ENCODE measurements around the gene GJB1.
A peak's percentile ranks its signal among the peaks of the same experiment; 100 is the strongest.

Gene GJB1

GRCh38 chrX:71236836-71237235 lies 13.8 kb downstream of the GJB1 start:
- no peak overlapping the region for H3K27ac ChIP-seq (ENCODE audit: low read length)
- H3K4me3 ChIP-seq (ENCODE audit: low read length in 2 of 2): no peak overlapping the region
- H3K9me3 ChIP-seq (ENCODE audit: control insufficient read depth in 2 of 2, low read length in 2 of 2): peaks cover 0 to 2% of the 10 kb centered on the region in 2 donors
- no peaks in the 10 kb centered on the region for H3K4me1 ChIP-seq (ENCODE audit: control insufficient read depth, insufficient read depth, low read length)
- H3K36me3 ChIP-seq (ENCODE audit: control insufficient read depth in 2 of 2, insufficient read depth in 2 of 2, low read length in 2 of 2): peaks cover 0 to 10% of the 10 kb centered on the region in 2 donors
- H3K27me3 ChIP-seq (ENCODE audit: control insufficient read depth in 1 of 2, insufficient read depth in 2 of 2, low read length in 2 of 2): peaks cover 0 to 4% of the 10 kb centered on the region in 2 donors
- H3K9ac ChIP-seq (ENCODE audit: low read length in 2 of 2): no peak overlapping the region

GRCh38 chrX:71239781-71240180 lies 16.8 kb downstream of the GJB1 start:
- Histone ChIP-seq H3K4me1 (ENCODE audit: control insufficient read depth, insufficient read depth, low read length) (no peaks in the 10 kb centered on the region), H3K9me3 (ENCODE audit: control insufficient read depth in 2 of 2, low read length in 2 of 2) (peaks cover 0 to 2% of the 10 kb centered on the region in 2 donors), H3K27me3 (ENCODE audit: control insufficient read depth in 1 of 2, insufficient read depth in 2 of 2, low read length in 2 of 2) (peaks cover 0 to 9% of the 10 kb centered on the region in 2 donors), H3K9ac (ENCODE audit: low read length in 2 of 2) (no peak overlapping the region), H3K36me3 (ENCODE audit: control insufficient read depth in 2 of 2, insufficient read depth in 2 of 2, low read length in 2 of 2) (peaks cover 19 to 23% of the 10 kb centered on the region in 2 donors), H3K4me3 (ENCODE audit: low read length in 2 of 2) (no peak overlapping the region), H3K27ac (ENCODE audit: low read length) (no peak overlapping the region)

DNA sequence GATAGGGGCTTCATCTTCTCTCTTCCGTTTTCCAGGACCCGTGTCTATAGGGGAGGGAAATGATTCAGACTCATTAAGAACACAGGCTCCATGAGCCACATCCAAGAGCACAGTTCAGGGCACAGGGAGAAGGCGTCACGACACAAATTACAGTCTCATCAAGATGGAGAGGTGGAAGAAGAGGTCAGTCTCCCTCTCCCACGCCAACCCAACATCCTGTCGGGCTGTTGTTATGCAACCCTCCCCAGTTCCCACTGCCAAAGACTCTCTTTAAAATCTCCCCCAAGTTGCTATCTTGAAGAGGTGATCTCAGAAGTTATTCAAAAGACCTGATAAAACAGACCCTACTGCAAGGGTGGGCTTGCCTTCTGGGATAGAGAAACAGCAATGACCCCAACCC lies 18.3 kb downstream of the GJB1 start:
- Histone ChIP-seq H3K36me3 (ENCODE audit: control insufficient read depth in 2 of 2, insufficient read depth in 2 of 2, low read length in 2 of 2) (peaks cover 19 to 34% of the 10 kb centered on the region in 2 donors), H3K27me3 (ENCODE audit: control insufficient read depth in 1 of 2, insufficient read depth in 2 of 2, low read length in 2 of 2) (peaks cover 0 to 17% of the 10 kb centered on the region in 2 donors), H3K4me3 (ENCODE audit: low read length in 2 of 2) (no peak overlapping the region), H3K9me3 (ENCODE audit: control insufficient read depth in 2 of 2, low read length in 2 of 2) (peaks cover 0 to 2% of the 10 kb centered on the region in 2 donors), H3K4me1 (ENCODE audit: control insufficient read depth, insufficient read depth, low read length) (no peaks in the 10 kb centered on the region), H3K27ac (ENCODE audit: low read length) (no peak overlapping the region), H3K9ac (ENCODE audit: low read length in 2 of 2) (no peak overlapping the region)

DNA sequence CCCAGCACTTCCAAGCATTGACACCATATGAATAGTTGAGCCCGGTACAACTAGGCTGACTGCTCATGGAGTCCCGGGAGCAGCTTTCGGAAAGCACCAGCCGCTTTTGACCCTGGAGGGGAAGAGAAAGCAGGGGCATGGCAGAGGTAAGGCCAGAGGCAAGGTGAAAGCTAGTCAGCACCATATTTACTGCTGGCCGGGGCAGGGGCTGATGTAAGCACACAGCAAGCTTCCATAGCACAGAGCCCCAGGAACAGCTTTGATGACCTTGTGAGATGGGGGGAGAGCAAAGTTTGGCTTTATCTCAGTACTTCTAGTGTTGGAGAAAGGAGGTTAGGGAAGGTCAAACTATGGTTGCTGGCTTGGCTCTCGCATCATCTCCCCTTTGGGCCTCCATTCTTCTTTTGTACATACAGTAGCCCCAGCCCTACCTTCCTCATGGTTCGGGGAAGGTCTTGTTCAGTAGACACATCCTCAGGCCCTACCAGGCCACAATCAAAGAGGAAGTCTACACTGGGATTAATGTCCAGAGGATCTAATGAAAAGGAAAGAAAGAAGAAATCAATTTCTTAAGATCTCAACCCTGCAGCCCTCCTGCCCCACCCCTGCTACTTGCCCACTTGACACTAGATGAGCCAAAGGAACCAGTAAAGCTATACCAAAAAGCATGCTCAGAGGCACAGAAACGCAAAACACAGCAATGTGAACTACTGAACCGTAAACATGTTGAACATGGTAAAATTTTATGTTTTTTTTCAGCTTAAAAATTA lies 21.5 kb downstream of the GJB1 start:
- Histone ChIP-seq H3K27ac (ENCODE audit: low read length) (no peak overlapping the region), H3K36me3 (ENCODE audit: control insufficient read depth in 2 of 2, insufficient read depth in 2 of 2, low read length in 2 of 2) (peaks cover 25 to 52% of the 10 kb centered on the region in 2 donors)

GRCh38 chrX:71245159-71245558 lies 22.1 kb downstream of the GJB1 start:
- Histone ChIP-seq H3K4me1 (ENCODE audit: control insufficient read depth, insufficient read depth, low read length) (no peaks in the 10 kb centered on the region), H3K4me3 (ENCODE audit: low read length in 2 of 2) (no peak overlapping the region), H3K27ac (ENCODE audit: low read length) (no peak overlapping the region), H3K27me3 (ENCODE audit: control insufficient read depth in 1 of 2, insufficient read depth in 2 of 2, low read length in 2 of 2) (peaks cover 0 to 15% of the 10 kb centered on the region in 2 donors), H3K36me3 (ENCODE audit: control insufficient read depth in 2 of 2, insufficient read depth in 2 of 2, low read length in 2 of 2) (peaks cover 25 to 56% of the 10 kb centered on the region in 2 donors), H3K9me3 (ENCODE audit: control insufficient read depth in 2 of 2, low read length in 2 of 2) (no peaks in the 10 kb centered on the region), H3K9ac (ENCODE audit: low read length in 2 of 2) (no peak overlapping the region)

More for the DNA sequence above, 21.5 kb downstream of the GJB1 start:
- peaks cover 0 to 18% of the 10 kb centered on the region in 2 donors for H3K27me3 ChIP-seq (ENCODE audit: control insufficient read depth in 1 of 2, insufficient read depth in 2 of 2, low read length in 2 of 2)
- no peaks in the 10 kb centered on the region for H3K4me1 ChIP-seq (ENCODE audit: control insufficient read depth, insufficient read depth, low read length)
- H3K9me3 ChIP-seq (ENCODE audit: control insufficient read depth in 2 of 2, low read length in 2 of 2): no peaks in the 10 kb centered on the region
- H3K4me3 ChIP-seq (ENCODE audit: low read length in 2 of 2): no peak overlapping the region
- no peak overlapping the region for H3K9ac ChIP-seq (ENCODE audit: low read length in 2 of 2)

GRCh38 chrX:71250841-71251240 lies 27.8 kb downstream of the GJB1 start:
- no peak overlapping the region for H3K4me3 ChIP-seq (ENCODE audit: low read length in 2 of 2)
- peaks cover 0 to 11% of the 10 kb centered on the region in 2 donors for H3K27me3 ChIP-seq (ENCODE audit: control insufficient read depth in 1 of 2, insufficient read depth in 2 of 2, low read length in 2 of 2)
- H3K9ac ChIP-seq (ENCODE audit: low read length in 2 of 2): no peak overlapping the region
- peaks cover 20% of the 10 kb centered on the region for H3K4me1 ChIP-seq (ENCODE audit: control insufficient read depth, insufficient read depth, low read length)
- H3K36me3 ChIP-seq (ENCODE audit: control insufficient read depth in 2 of 2, insufficient read depth in 2 of 2, low read length in 2 of 2): peaks cover 6 to 25% of the 10 kb centered on the region in 2 donors
- no peak overlapping the region for H3K27ac ChIP-seq (ENCODE audit: low read length)
- H3K9me3 ChIP-seq (ENCODE audit: control insufficient read depth in 2 of 2, low read length in 2 of 2): no peaks in the 10 kb centered on the region

- peaks cover 0 to 10% of the 10 kb centered on the region in 2 donors for H3K27me3 ChIP-seq (ENCODE audit: control insufficient read depth in 1 of 2, insufficient read depth in 2 of 2, low read length in 2 of 2)
- H3K36me3 ChIP-seq (ENCODE audit: control insufficient read depth in 2 of 2, insufficient read depth in 2 of 2, low read length in 2 of 2): peaks cover 6 to 22% of the 10 kb centered on the region in 2 donors
- H3K9me3 ChIP-seq (ENCODE audit: control insufficient read depth in 2 of 2, low read length in 2 of 2): no peaks in the 10 kb centered on the region
- peak overlapping the region in 1 of 2 donors; percentile 29 for H3K9ac ChIP-seq (ENCODE audit: low read length in 2 of 2)
- peaks cover 20% of the 10 kb centered on the region for H3K4me1 ChIP-seq (ENCODE audit: control insufficient read depth, insufficient read depth, low read length)
- no peak overlapping the region for H3K4me3 ChIP-seq (ENCODE audit: low read length in 2 of 2)
- no peak overlapping the region for H3K27ac ChIP-seq (ENCODE audit: low read length)
These were observed 28.5 kb downstream of the GJB1 start for GRCh38 chrX:71251466-71251973.

DNA sequence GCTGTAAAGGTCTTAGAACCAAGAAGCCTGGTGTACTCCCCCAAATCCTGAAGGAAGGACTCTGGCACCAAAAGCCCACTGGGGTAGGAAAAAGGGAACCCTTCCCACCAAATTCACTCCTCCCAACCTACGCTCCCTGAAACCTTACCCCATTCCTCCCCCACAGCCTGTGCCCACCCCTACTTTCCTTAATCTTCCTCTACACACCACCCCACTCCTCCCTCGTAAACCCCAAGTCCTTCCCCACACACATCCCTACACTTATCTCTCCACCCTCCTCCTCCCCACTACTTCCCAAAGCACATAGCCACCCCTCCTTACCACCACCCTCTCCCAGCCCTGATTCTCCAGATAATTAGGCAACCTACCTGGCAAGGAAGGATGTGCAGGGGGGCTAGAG lies 29.2 kb downstream of the GJB1 start:
- no peak overlapping the region for H3K4me3 ChIP-seq (ENCODE audit: low read length in 2 of 2)
- peaks cover 5 to 17% of the 10 kb centered on the region in 2 donors for H3K36me3 ChIP-seq (ENCODE audit: control insufficient read depth in 2 of 2, insufficient read depth in 2 of 2, low read length in 2 of 2)
- no peaks in the 10 kb centered on the region for H3K9me3 ChIP-seq (ENCODE audit: control insufficient read depth in 2 of 2, low read length in 2 of 2)
- H3K27me3 ChIP-seq (ENCODE audit: control insufficient read depth in 1 of 2, insufficient read depth in 2 of 2, low read length in 2 of 2): peaks cover 0 to 10% of the 10 kb centered on the region in 2 donors
- peak overlapping the region in 1 of 2 donors; percentile 33 for H3K9ac ChIP-seq (ENCODE audit: low read length in 2 of 2)
- H3K27ac ChIP-seq (ENCODE audit: low read length): no peak overlapping the region
- peaks cover 20% of the 10 kb centered on the region for H3K4me1 ChIP-seq (ENCODE audit: control insufficient read depth, insufficient read depth, low read length)

- Histone ChIP-seq H3K4me1 (ENCODE audit: control insufficient read depth, insufficient read depth, low read length) (peaks cover 20% of the 10 kb centered on the region), H3K4me3 (ENCODE audit: low read length in 2 of 2) (peak overlapping the region; percentile 60 to 79)
These were observed 30.4 kb downstream of the GJB1 start for GRCh38 chrX:71253253-71254091.

DNA sequence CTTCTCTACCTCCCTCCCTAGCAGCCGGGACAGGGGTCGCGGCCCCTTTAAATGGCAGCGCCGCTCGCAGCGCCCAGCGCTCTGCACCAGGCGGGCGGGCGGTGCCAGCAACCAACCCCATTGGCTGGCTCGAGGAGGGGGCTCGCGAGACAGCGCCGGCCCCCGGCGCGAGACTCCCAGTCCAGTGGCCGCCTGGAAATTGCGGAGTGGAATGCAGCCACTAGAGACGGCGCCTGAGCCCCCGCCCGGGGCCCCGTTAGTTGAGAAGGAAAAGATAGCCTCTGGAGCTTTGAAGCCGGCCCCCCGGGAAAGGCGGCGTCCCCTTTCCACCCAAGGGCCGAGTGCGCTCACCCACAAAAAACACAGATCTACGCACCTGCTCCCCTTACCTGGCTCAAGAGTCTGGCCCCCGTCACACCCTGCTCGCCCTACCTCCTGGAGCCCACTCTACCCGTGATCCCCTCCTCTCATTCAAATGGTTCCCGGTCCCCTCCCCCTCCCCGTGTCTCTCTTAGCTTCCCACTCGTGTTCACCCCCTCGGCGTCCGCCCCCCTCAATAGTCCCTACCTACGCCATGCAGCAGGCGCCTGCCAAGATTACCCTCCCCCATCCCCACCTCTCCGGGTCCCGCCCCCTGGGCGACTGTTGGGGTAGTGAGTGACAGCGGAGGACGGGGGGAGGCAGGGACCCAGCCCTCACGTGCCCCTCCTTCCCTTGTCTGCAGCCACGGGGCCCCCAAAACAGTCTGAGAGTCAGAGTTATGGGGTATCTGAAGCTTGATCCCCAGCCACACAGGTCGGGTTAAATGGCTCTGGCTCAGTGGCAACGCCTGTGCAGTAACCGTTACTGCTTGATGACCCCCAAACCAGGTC lies 31.3 kb downstream of the GJB1 start, which contains the start of gene ZMYM3:
TSS of gene ZMYM3 (minus strand) at position 49 of the 872 bp plus-strand sequence. CDS start 885 bp downstream, outside the sequence.
- H3K4me3 ChIP-seq (ENCODE audit: low read length in 2 of 2): peak within 1 kb of the TSS; percentile 70 to 79
- peaks cover 20% of the 10 kb centered on the region for H3K4me1 ChIP-seq (ENCODE audit: control insufficient read depth, insufficient read depth, low read length)
- no peaks in the 10 kb centered on the region for H3K9me3 ChIP-seq (ENCODE audit: control insufficient read depth in 2 of 2, low read length in 2 of 2)
- peak within 1 kb of the TSS; percentile 84 for H3K27ac ChIP-seq (ENCODE audit: low read length)
- H3K27me3 ChIP-seq (ENCODE audit: control insufficient read depth in 1 of 2, insufficient read depth in 2 of 2, low read length in 2 of 2): peaks cover 0 to 8% of the 10 kb centered on the region in 2 donors
- peak within 1 kb of the TSS; percentile 74 to 79 for H3K9ac ChIP-seq (ENCODE audit: low read length in 2 of 2)
- H3K36me3 ChIP-seq (ENCODE audit: control insufficient read depth in 2 of 2, insufficient read depth in 2 of 2, low read length in 2 of 2): peaks cover 0 to 4% of the 10 kb centered on the region in 2 donors

More at GRCh38 chrX:71253253-71254091, 30.4 kb downstream of the GJB1 start:
- H3K36me3 ChIP-seq (ENCODE audit: control insufficient read depth in 2 of 2, insufficient read depth in 2 of 2, low read length in 2 of 2): peaks cover 0 to 8% of the 10 kb centered on the region in 2 donors
- peak overlapping the region; percentile 68 to 72 for H3K9ac ChIP-seq (ENCODE audit: low read length in 2 of 2)
- peak overlapping the region; percentile 84 for H3K27ac ChIP-seq (ENCODE audit: low read length)
- no peaks in the 10 kb centered on the region for H3K9me3 ChIP-seq (ENCODE audit: control insufficient read depth in 2 of 2, low read length in 2 of 2)
- peaks cover 0 to 8% of the 10 kb centered on the region in 2 donors for H3K27me3 ChIP-seq (ENCODE audit: control insufficient read depth in 1 of 2, insufficient read depth in 2 of 2, low read length in 2 of 2)
